Amniotic epithelial cell (primary cell): ENCODE measurements around the gene QRICH1.
A peak's percentile ranks its signal among the peaks of the same experiment; 100 is the strongest.

Source experiments
- DNase-seq: peaks from one replicate; pipeline ENCODE4 v3.0.0-alpha.2; 2010; ENCODE audit warnings: low read depth

The QRICH1 gene

GRCh38 chr3:48997714-48998637 lies 95.9 kb downstream of the QRICH1 start:
- no peak for DNase-seq

GRCh38 chr3:48997102-48997635 lies 96.7 kb downstream of the QRICH1 start:
- no peak for DNase-seq

- no peak for DNase-seq
Measured at GRCh38 chr3:48996640-48997039, 97.2 kb downstream of the QRICH1 start.

GRCh38 chr3:48993834-48994233 lies 100.0 kb downstream of the QRICH1 start:
- DNase-seq: no peak

GRCh38 chr3:48991851-48992545 lies 101.9 kb downstream of the QRICH1 start:
- peak; percentile 29 for DNase-seq

GRCh38 chr3:48990636-48991469 lies 103.0 kb downstream of the QRICH1 start:
- no peak for DNase-seq

GRCh38 chr3:48989796-48990635 lies 103.9 kb downstream of the QRICH1 start, which contains the start of gene P4HTM:
P4HTM (plus strand) TSS chr3:48990241; CDS start chr3:48990257, 16 bp downstream.
- DNase-seq: peak; percentile 93

- DNase-seq: peak; percentile 35
Measured at GRCh38 chr3:48989126-48989795, 104.6 kb downstream of the QRICH1 start.

GRCh38 chr3:48985831-48986376 lies 108.0 kb downstream of the QRICH1 start:
- no peak for DNase-seq

- no peak for DNase-seq
Measured at GRCh38 chr3:48984663-48985062, 109.2 kb downstream of the QRICH1 start.

GRCh38 chr3:48983096-48983495 lies 110.8 kb downstream of the QRICH1 start:
- no peak for DNase-seq

GRCh38 chr3:48982686-48983085 lies 111.2 kb downstream of the QRICH1 start:
- no peak for DNase-seq

GRCh38 chr3:48982016-48982415 lies 111.9 kb downstream of the QRICH1 start:
- no peak for DNase-seq

- no peak for DNase-seq
Measured at GRCh38 chr3:48980295-48980694, 113.6 kb downstream of the QRICH1 start.
